GM23338 (cell line): ENCODE results near the gene SLC35F4. TPM values are rescaled to one million over a fixed set of nuclear protein-coding genes. Genes with fewer than 3 reads are reported as not detected.

Source experiments
- ATAC-seq: fragments of 200-7000 bp; cut with Tn5 transposase; 3 replicates; pipeline ENCODE4 v1.9.1; 2020
- DNase-seq: peaks from one replicate; pipeline ENCODE4 v3.0.0-alpha.2; 2015; ENCODE audit warnings: low spot score
- H2AFZ ChIP-seq: fragments of 200-600 bp; sonication (generic); 2 replicates; pipeline ENCODE4 v1.8.0; 2016; ENCODE audit warnings: antibody characterized with exemption, mild to moderate bottlenecking, moderate library complexity
- H3F3A ChIP-seq: fragments of 200-600 bp; sonication (generic); replicated peaks from 2 replicates; pipeline ENCODE4 v1.8.0; 2017; ENCODE audit warnings: antibody characterized with exemption, mixed run types, low read depth
- H3K27ac ChIP-seq: fragments of 200-600 bp; sonication (generic); 2 replicates; pipeline ENCODE4 v1.6.1; 2016; ENCODE audit warnings: low read depth
- H3K27me3 ChIP-seq: fragments of 200-600 bp; sonication (generic); 2 replicates; pipeline ENCODE4 v1.8.0; 2016; ENCODE audit warnings: mild to moderate bottlenecking, mixed run types, moderate library complexity; ENCODE audit not compliant: insufficient read depth
- H3K36me3 ChIP-seq: fragments of 200-600 bp; sonication (generic); 2 replicates; pipeline ENCODE4 v1.8.0; 2016; ENCODE audit warnings: mild to moderate bottlenecking; ENCODE audit not compliant: insufficient read depth
- H3K4me1 ChIP-seq: fragments of 200-600 bp; sonication (generic); 2 replicates; pipeline ENCODE4 v1.8.0; 2016; ENCODE audit warnings: mild to moderate bottlenecking, moderate library complexity; ENCODE audit not compliant: insufficient read depth
- H3K4me2 ChIP-seq: fragments of 200-600 bp; sonication (generic); 2 replicates; pipeline ENCODE4 v1.7.1; 2017; ENCODE audit warnings: mixed run types
- H3K4me3 ChIP-seq: fragments of 200-600 bp; sonication (generic); 2 replicates; pipeline ENCODE4 v1.6.1; 2016; ENCODE audit warnings: mixed run types
- H3K79me2 ChIP-seq: fragments of 200-600 bp; sonication (generic); replicated peaks from 2 replicates; pipeline ENCODE4 v1.8.0; 2017; ENCODE audit warnings: mild to moderate bottlenecking; ENCODE audit not compliant: insufficient read depth
- H3K9me2 ChIP-seq: fragments of 200-600 bp; sonication (generic); 2 replicates; pipeline ENCODE4 v1.8.0; 2017; ENCODE audit not compliant: insufficient read depth
- H4K20me1 ChIP-seq: fragments of 200-600 bp; sonication (generic); replicated peaks from 2 replicates; pipeline ENCODE4 v1.8.0; 2017; ENCODE audit warnings: mild to moderate bottlenecking; ENCODE audit not compliant: insufficient read depth
- H3K27ac Mint-ChIP-seq: 2 replicates; pipeline ENCODE4 v1.8.0; 2020; ENCODE audit warnings: inconsistent platforms, mild to moderate bottlenecking, moderate library complexity, mixed read lengths
- H3K27me3 Mint-ChIP-seq: 3 replicates; pipeline ENCODE4 v1.8.0; 2022; ENCODE audit warnings: low read depth, mild to moderate bottlenecking, moderate library complexity, mixed read lengths, inconsistent platforms; ENCODE audit not compliant: insufficient read depth, poor library complexity
- H3K36me3 Mint-ChIP-seq: 3 replicates; pipeline ENCODE4 v1.8.0; 2021; ENCODE audit warnings: low read depth, mild to moderate bottlenecking, inconsistent platforms, moderate library complexity, mixed read lengths
- H3K4me1 Mint-ChIP-seq: 3 replicates; pipeline ENCODE4 v1.8.0; 2020; ENCODE audit warnings: mild to moderate bottlenecking, inconsistent platforms, mixed read lengths
- H3K4me3 Mint-ChIP-seq: 3 replicates; pipeline ENCODE4 v1.8.0; 2021; ENCODE audit warnings: moderate library complexity, mild to moderate bottlenecking, inconsistent platforms, mixed read lengths
- H3K9me3 Mint-ChIP-seq: 3 replicates; pipeline ENCODE4 v1.8.0; 2020; ENCODE audit warnings: moderate library complexity, mild to moderate bottlenecking, inconsistent platforms, mixed read lengths
- CREB1 ChIP-seq: fragments of 250-450 bp; sonication (Bioruptor Pico); IDR thresholded peaks from 2 replicates; pipeline ENCODE4 v1.5.0; 2020; ENCODE audit warnings: low read depth, mild to moderate bottlenecking, moderate library complexity
- ETS1 ChIP-seq: IDR thresholded peaks from 2 replicates; pipeline ENCODE4 v1.6.1; 2016; ENCODE audit warnings: antibody characterized with exemption
- EZH2 ChIP-seq: fragments of 200-600 bp; sonication (generic); IDR thresholded peaks from one replicate; pipeline ENCODE4 v1.8.0; 2017; ENCODE audit warnings: antibody characterized with exemption, mild to moderate bottlenecking, low read depth; ENCODE audit not compliant: unreplicated experiment
- JUNB ChIP-seq: IDR thresholded peaks from one replicate; pipeline ENCODE4 v1.6.1; 2016; ENCODE audit warnings: antibody characterized with exemption; ENCODE audit not compliant: unreplicated experiment
- NANOG ChIP-seq: IDR thresholded peaks from 2 replicates; pipeline ENCODE4 v1.6.1; 2016; ENCODE audit warnings: antibody characterized with exemption, borderline replicate concordance
- POLR2AphosphoS5 ChIP-seq: IDR thresholded peaks from 2 replicates; pipeline ENCODE4 v1.6.1; 2016; ENCODE audit warnings: antibody characterized with exemption, low read depth
- REST ChIP-seq: IDR thresholded peaks from one replicate; pipeline ENCODE4 v1.6.1; 2018; ENCODE audit warnings: antibody characterized with exemption; ENCODE audit not compliant: unreplicated experiment
- STAT1 ChIP-seq: IDR thresholded peaks from one replicate; pipeline ENCODE4 v1.6.1; 2016; ENCODE audit warnings: antibody characterized with exemption; ENCODE audit not compliant: unreplicated experiment
- ZNF114 ChIP-seq: fragments of 250-450 bp; sonication (Bioruptor Pico); IDR thresholded peaks from 2 replicates; pipeline ENCODE4 v1.5.0; 2020; ENCODE audit warnings: mild to moderate bottlenecking, moderate library complexity
- ZNF331 ChIP-seq: fragments of 250-450 bp; sonication (Bioruptor Pico); IDR thresholded peaks from 2 replicates; pipeline ENCODE4 v1.5.0; 2020; ENCODE audit warnings: low read depth, mild to moderate bottlenecking, moderate library complexity
- ZNF462 ChIP-seq: fragments of 250-450 bp; sonication (Bioruptor Pico); IDR thresholded peaks from 2 replicates; pipeline ENCODE4 v1.5.0; 2020; ENCODE audit warnings: mild to moderate bottlenecking, moderate library complexity
- polyA plus RNA-seq: library from polyadenylated mRNA; unstranded; fragments of >200 nt; fragmentation: Nextera tagmentation; extraction: Ambion mirVana; gene quantifications from 2 replicates; pipeline ENCODE4 v1.2.1, GENCODE V29; 2016
- total RNA-seq: library from RNA; depleted of rRNA; stranded (reverse); fragments of >200 nt; shearing (Covaris generic); gene quantifications from 2 replicates; pipeline ENCODE4 v1.2.3, GENCODE V29; 2014

Gene SLC35F4
- total and polyA plus RNA-seq, 2 experiments from 2014 or later = 0.10 TPM; not detected in 1

GRCh38 chr14:57640036-57640435 is 225.9 kb downstream of the SLC35F4 start:
- H3K27ac Mint-ChIP-seq = no peak overlapping the region
- Histone ChIP-seq H3K36me3 (no peaks in the 10 kb centered on the region), H3K4me2 (no peak overlapping the region), H4K20me1 (no peaks in the 10 kb centered on the region), H3K4me3 (no peak overlapping the region), H3K27me3 (no peaks in the 10 kb centered on the region), H3K79me2 (no peaks in the 10 kb centered on the region), H3F3A (no peaks in the 10 kb centered on the region), H3K4me1 (no peaks in the 10 kb centered on the region), H3K27ac (no peak overlapping the region), H3K9me2 (no peaks in the 10 kb centered on the region), H2AFZ (no peak overlapping the region)
- H3K4me1 Mint-ChIP-seq = no peaks in the 10 kb centered on the region
- H3K4me3 Mint-ChIP-seq = no peak overlapping the region
- no peaks in the 10 kb centered on the region for H3K36me3 Mint-ChIP-seq
- ATAC-seq (no peak), DNase-seq (no peak)
- no peaks in the 10 kb centered on the region; the same call in 2 of the 3 replicates for H3K9me3 Mint-ChIP-seq
- no peaks in the 10 kb centered on the region for H3K27me3 Mint-ChIP-seq
- TF ChIP-seq CREB1 (no peak), ZNF114 (CRISPR knock-in tag) (no peak), STAT1 (no peak), NANOG (no peak), ZNF462 (CRISPR knock-in tag) (no peak), POLR2AphosphoS5 (no peak), ZNF331 (no peak), EZH2 (no peak), ETS1 (no peak), REST (no peak), JUNB (no peak)
